Measurements from ENCODE around the gene CIAO1.

- TF ChIP-seq CTCF (IDR thresholded peaks at IDR 0.05) (no peak), ZFX (IDR thresholded peaks at IDR 0.05; ENCODE audit: borderline replicate concordance) (no peak)
Observed at GRCh38 chr2:96233880-96234316, 32.1 kb upstream of the CIAO1 start.
